Right lobe of liver (tissue), 4 donors: Measurements from ENCODE around the gene TAGLN2.

Experiments used
- POLR2A ChIP-seq: fragments of 450-650 bp; IDR thresholded peaks from one replicate; pipeline ENCODE4 v1.6.1; 2017; ENCODE audit warnings: antibody characterized with exemption, mild to moderate bottlenecking
- TF ChIP-seq, protein P1 (sequence below), 4 donors: fragments of 200-600 bp in 3 of 4; fragments of 450-650 bp in 1 of 4; IDR thresholded peaks; one replicate each; pipeline versions ENCODE4 v1.5.1 to v1.8.0; 2016 to 2022; ENCODE audit warnings: antibody characterized with exemption in 4 of 4, mild to moderate bottlenecking in 2 of 4
- donor health status: DM: no; HTN: no; CAD: no.
- donor health status: DM: no; HTN: no; CAD: no.
- donor health status: DM: no; HTN: yes; CAD: no.

GRCh38 chr1:159902541-159902940 lies 22.8 kb downstream of the TAGLN2 start:
- TF ChIP-seq, protein P1, sequence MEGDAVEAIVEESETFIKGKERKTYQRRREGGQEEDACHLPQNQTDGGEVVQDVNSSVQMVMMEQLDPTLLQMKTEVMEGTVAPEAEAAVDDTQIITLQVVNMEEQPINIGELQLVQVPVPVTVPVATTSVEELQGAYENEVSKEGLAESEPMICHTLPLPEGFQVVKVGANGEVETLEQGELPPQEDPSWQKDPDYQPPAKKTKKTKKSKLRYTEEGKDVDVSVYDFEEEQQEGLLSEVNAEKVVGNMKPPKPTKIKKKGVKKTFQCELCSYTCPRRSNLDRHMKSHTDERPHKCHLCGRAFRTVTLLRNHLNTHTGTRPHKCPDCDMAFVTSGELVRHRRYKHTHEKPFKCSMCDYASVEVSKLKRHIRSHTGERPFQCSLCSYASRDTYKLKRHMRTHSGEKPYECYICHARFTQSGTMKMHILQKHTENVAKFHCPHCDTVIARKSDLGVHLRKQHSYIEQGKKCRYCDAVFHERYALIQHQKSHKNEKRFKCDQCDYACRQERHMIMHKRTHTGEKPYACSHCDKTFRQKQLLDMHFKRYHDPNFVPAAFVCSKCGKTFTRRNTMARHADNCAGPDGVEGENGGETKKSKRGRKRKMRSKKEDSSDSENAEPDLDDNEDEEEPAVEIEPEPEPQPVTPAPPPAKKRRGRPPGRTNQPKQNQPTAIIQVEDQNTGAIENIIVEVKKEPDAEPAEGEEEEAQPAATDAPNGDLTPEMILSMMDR (IDR thresholded peaks at IDR 0.05): no peak
- TF ChIP-seq POLR2A: no peak
